22Rv1 (cell line): Measurements from ENCODE around the gene ACOX2.

Experiments
- H3K27ac ChIP-seq: fragments of 450-650 bp; 2 replicates; pipeline ENCODE4 v1.5.1; 2017
- ZFX ChIP-seq: fragments of 450-650 bp; IDR thresholded peaks from 2 replicates; pipeline ENCODE4 v1.6.1; 2017; ENCODE audit warnings: antibody characterized with exemption, borderline replicate concordance
- TF ChIP-seq, protein P1 (sequence below): fragments of 450-650 bp; IDR thresholded peaks from 2 replicates; pipeline ENCODE4 v1.5.1; 2017; ENCODE audit warnings: mild to moderate bottlenecking

The ACOX2 gene

DNA sequence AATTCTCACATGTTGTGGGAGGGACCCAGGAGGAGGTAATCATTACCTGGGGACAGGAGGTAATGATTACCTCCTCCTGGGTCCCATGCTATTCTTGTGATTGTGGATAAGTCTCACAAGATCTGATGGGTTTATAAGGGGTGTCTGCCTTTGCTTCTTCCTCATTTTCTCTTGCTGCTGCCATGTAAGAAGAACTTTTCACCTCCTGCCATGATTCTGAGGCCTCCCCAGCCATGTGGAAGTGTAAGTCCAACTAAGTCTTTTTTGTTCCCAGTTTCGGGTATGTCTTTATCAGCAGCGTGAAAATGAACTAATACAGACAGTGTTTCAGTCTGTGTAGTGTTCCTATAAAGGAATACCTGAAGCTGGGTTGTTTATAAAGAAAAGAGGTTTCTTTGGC is 58.2 kb downstream of the ACOX2 start:
- TF ChIP-seq, protein P1, sequence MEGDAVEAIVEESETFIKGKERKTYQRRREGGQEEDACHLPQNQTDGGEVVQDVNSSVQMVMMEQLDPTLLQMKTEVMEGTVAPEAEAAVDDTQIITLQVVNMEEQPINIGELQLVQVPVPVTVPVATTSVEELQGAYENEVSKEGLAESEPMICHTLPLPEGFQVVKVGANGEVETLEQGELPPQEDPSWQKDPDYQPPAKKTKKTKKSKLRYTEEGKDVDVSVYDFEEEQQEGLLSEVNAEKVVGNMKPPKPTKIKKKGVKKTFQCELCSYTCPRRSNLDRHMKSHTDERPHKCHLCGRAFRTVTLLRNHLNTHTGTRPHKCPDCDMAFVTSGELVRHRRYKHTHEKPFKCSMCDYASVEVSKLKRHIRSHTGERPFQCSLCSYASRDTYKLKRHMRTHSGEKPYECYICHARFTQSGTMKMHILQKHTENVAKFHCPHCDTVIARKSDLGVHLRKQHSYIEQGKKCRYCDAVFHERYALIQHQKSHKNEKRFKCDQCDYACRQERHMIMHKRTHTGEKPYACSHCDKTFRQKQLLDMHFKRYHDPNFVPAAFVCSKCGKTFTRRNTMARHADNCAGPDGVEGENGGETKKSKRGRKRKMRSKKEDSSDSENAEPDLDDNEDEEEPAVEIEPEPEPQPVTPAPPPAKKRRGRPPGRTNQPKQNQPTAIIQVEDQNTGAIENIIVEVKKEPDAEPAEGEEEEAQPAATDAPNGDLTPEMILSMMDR: no peak
- TF ChIP-seq ZFX: no peak
- H3K27ac ChIP-seq: no peak overlapping the region

DNA sequence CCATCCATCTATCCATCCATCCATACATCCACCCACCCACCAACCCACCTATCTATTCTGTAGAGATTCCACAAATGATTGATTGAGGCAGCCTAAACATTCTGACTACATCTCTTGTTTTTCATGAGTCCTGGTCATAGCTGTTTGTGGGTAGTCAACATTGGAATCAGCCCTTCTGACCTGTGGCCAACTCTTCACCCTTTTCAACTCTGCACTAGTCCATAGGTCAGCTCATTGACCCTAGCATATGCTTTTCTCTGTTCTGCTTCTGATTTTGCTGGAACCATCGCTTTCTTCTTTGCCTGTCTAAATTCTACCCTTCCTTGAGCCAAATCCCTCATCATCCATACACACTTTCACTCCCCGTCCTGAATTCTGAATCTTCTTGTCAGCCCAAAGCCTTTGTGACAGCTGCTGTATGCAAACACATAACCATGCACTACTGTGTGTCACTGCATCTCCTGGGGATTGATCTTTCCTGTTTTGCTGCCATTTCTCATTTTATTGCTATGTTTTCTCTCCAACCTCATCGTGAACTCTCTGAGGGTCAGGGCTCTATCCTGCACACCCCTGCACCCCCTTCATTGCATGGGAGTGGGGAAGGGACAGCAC is 61.9 kb downstream of the ACOX2 start:
- no peak for TF ChIP-seq ZFX
- TF ChIP-seq, protein P1: no peak
- H3K27ac ChIP-seq: no peak overlapping the region

DNA sequence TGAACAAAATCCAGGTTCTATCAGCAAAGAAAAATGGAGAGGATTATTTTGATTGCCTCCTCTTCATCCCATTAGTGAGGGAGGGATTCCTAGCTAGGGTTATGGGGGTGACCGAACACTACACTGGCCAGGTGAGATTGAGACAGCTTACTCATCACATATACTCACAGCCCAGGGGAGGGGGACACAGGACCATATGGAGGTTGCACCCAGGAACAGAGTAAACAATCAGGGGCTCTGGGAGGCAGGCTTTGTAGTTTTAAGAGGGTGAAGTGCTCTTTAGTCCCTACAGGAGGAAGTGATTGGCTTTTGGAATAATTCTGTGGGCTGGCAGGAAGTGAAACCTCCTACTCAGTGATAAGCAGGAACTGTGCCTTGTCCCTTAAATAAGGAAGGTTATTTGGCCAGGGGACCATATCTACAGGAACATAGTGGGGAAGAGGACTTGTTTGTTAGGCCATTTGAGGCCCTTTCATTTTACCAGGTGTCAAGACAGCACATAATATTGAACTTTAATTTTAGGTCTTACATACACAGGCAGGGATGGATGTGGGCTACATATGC is 62.6 kb downstream of the ACOX2 start:
- TF ChIP-seq, protein P1: no peak
- TF ChIP-seq ZFX: no peak
- no peak overlapping the region for H3K27ac ChIP-seq

DNA sequence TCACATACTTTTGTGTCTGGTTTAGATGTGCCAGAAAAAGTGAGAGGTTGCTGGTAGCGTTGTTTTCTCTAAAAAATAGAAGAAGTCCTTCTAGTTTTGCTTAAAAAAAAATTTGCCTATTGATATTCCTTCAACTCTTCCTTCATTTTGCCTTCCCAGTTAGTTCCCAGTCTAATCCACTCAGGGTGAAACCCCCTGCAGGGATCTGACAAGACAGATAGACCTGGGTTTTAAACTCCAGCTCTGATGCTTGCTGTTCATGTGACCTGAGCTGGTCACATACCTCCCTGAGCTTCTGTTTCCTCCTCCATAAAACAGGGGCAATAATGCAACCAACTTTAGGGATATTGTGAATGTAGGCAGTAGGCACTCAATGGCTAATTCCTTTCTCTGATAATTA is 63.7 kb downstream of the ACOX2 start:
- H3K27ac ChIP-seq: no peak overlapping the region
- TF ChIP-seq, protein P1: no peak
- no peak for TF ChIP-seq ZFX

DNA sequence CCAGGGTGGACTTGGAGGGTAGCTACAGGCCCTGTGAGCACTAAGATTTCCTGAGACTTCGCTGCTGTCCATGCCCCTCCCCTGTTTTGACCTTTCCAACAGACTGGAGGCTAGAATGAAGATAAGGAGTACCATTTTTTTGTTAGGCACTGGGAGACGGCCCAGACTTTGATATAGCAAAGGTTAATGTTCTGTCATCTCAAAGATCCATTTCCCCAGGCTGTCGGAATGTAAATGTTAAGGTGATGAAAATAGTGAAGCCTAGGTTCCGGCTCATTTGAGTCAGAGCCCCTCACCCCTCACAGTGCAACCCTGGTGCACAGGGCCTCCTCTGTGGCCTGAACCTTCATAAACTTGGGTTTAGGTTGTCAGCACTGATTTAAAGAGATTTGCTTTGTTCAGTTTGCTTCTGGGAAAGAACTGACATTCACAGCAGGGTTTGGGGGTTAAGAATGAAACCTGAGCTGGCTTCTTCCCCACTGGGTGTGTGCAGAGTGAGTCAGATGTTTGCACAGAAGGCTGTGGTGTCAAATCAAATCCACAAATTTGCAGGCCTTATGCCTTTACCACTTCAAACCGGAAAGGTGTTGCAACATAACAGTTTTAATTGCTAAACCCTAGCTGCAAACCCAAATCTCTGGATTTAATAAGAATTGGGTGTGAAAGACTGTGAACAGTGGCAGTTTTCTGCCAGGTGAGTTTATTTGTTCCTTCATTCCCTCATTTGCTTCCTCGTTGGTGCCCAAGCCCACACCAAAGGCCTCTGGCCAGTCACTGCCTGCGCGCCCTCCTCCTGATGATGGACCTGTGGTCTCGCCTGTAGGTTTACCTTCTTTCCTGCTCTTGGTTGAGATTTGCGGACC is 65.7 kb downstream of the ACOX2 start:
- no peak for TF ChIP-seq ZFX
- TF ChIP-seq, protein P1: no peak
- peak overlapping the region; percentile 48 for H3K27ac ChIP-seq

DNA sequence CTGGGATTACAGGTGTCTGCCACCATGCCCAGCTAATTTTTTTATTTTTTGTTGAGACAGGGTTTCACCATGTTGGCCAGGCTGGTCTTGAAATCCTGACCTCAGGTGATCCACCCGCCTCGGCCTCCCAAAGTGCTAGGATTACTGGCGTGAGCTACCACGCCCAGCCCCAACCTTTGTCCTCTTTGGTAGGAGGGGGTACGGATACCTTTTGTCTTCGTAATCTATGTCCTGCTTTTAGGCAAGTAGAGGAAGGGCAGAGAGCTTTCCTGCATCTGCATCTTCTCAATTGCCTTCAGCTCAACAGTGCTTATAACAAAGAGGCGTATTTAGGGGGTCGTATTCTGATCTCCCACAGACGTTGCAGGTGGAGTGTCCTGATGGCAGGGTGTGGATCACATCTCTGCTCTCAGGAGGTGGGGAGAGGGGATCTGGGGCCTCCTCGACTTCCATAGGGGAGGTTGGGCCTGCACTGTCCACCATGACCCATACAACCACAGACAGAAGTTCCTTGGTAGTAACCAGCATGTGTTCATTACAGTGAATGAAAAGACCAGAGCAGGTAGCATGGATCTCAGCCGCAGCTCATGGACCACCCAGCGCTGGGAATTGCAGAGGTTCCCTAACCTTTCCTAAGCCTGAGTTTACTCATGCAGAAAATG is 66.5 kb downstream of the ACOX2 start:
- peak overlapping the region; percentile 48 for H3K27ac ChIP-seq
- TF ChIP-seq, protein P1: no peak
- TF ChIP-seq ZFX: no peak

DNA sequence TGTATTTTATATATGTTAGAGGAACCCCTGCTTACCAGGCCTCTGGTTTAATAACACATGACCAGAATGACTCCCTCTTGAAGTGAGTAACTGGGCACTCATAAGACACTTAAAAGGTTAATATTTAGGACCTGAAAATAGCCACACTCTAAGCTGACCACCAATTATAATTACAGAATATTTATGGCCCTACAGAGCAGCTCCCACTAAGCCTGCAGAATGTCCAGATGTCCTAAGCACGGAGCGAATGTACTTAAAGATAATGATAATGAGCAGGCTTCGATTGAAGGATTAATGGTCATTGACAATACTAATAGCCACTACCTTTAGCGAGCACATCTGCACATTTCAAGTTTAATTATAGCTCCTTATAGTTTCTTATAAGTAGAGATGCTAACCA is 67.9 kb downstream of the ACOX2 start:
- H3K27ac ChIP-seq: no peak overlapping the region
- TF ChIP-seq, protein P1: no peak
- no peak for TF ChIP-seq ZFX
